CD4-positive, alpha-beta T cell (primary cell): ENCODE results near the gene ATP6V0D1. TPM values are rescaled to one million over a fixed set of nuclear protein-coding genes. Genes with fewer than 3 reads are reported as not detected.

ENCODE experiments used
- ATAC-seq: fragments of 200-7000 bp; cut with Tn5 transposase; one replicate; pipeline ENCODE4 v1.10.0; 2022; ENCODE audit warnings: mild to moderate bottlenecking; ENCODE audit not compliant: poor library complexity
- CTCF ChIA-PET: fragments of 350-600 bp; sonication (Branson Sonifier 250); formaldehyde crosslinking; loops from one replicate; lab custom pipeline; 2021; ENCODE audit warnings: antibody characterized with exemption, inconsistent platforms; lab: Charles Lee
- POLR2A ChIA-PET: fragments of 350-600 bp; sonication (Branson Sonifier 250); formaldehyde crosslinking; loops from one replicate; lab custom pipeline; 2021; ENCODE audit warnings: antibody characterized with exemption, inconsistent platforms; lab: Charles Lee
- DNase-seq, 14 experiments: peaks; one replicate each; pipeline ENCODE4 v3.0.0-alpha.2; 2013 to 2020; ENCODE audit warnings: mixed read lengths in 2 of 14
- H3K27ac ChIP-seq, 2 donors: one replicate each; pipeline versions ENCODE4 v1.5.1 to v1.7.0; 2013; ENCODE audit warnings: low read length in 2 of 2, low read depth in 1 of 2, mild to moderate bottlenecking in 1 of 2
- H3K27me3 ChIP-seq, 2 experiments: 1 replicate in 1 of 2; 2 replicates in 1 of 2; pipeline versions ENCODE4 v1.6.1 to v1.7.0; 2013; ENCODE audit warnings: low read length in 2 of 2, control low read depth in 1 of 2, mild to moderate bottlenecking in 1 of 2, moderate library complexity in 1 of 2; ENCODE audit not compliant: insufficient read depth in 2 of 2, control insufficient read depth in 1 of 2
- H3K36me3 ChIP-seq: one replicate; pipeline ENCODE4 v1.6.1; 2013; ENCODE audit warnings: low read length, control low read depth; ENCODE audit not compliant: insufficient read depth
- H3K4me1 ChIP-seq: one replicate; pipeline ENCODE4 v1.6.1; 2013; ENCODE audit warnings: low read length, control low read depth; ENCODE audit not compliant: insufficient read depth
- H3K4me3 ChIP-seq: one replicate; pipeline ENCODE4 v1.5.1; 2013; ENCODE audit warnings: mild to moderate bottlenecking, low read length, moderate library complexity
- H3K9me3 ChIP-seq, 2 experiments: 1 replicate in 1 of 2; 2 replicates in 1 of 2; pipeline versions ENCODE4 v1.6.1 to v1.7.0; 2013; ENCODE audit warnings: low read length in 2 of 2, mild to moderate bottlenecking in 2 of 2, control low read depth in 1 of 2, moderate library complexity in 1 of 2; ENCODE audit not compliant: control insufficient read depth in 1 of 2, insufficient read depth in 1 of 2
- H3K27ac Mint-ChIP-seq: one replicate; pipeline ENCODE4 v1.8.0; 2020; ENCODE audit warnings: mixed read lengths
- H3K27me3 Mint-ChIP-seq: one replicate; pipeline ENCODE4 v1.8.0; 2021; ENCODE audit warnings: mixed read lengths
- H3K36me3 Mint-ChIP-seq: one replicate; pipeline ENCODE4 v1.8.0; 2021; ENCODE audit warnings: low read depth, mixed read lengths
- H3K4me1 Mint-ChIP-seq: one replicate; pipeline ENCODE4 v1.8.0; 2021; ENCODE audit warnings: low read depth, mixed read lengths
- H3K4me3 Mint-ChIP-seq: one replicate; pipeline ENCODE4 v1.8.0; 2020; ENCODE audit warnings: mild to moderate bottlenecking, mixed read lengths
- H3K9me3 Mint-ChIP-seq: one replicate; pipeline ENCODE4 v1.8.0; 2020; ENCODE audit warnings: mixed read lengths
- CTCF ChIP-seq: fragments of 200-600 bp; IDR thresholded peaks from one replicate; pipeline ENCODE4 v1.8.0; 2022; ENCODE audit warnings: antibody characterized with exemption, mild to moderate bottlenecking
- intact Hi-C, 2 experiments: fragments of 100-400 bp; cut with DNase I in 1 of 2; cut with micrococcal nuclease in 1 of 2; formaldehyde crosslinking; loops; one replicate each; pipeline versions ENCODE4 v1.15.1 to v1.9.0; 2023 to 2025; cut with DNase I, micrococcal nuclease
- total RNA-seq, 174 experiments: library from RNA in 2 of 174; stranded (reverse) in 2 of 174; gene quantifications; one replicate each; pipeline ENCODE4 v1.2.3 and lab custom pipeline; 2021 to 2026

The ATP6V0D1 gene
- total RNA-seq, 2 experiments from 2014 or later, result 39.4 to 41.7 TPM

GRCh38 chr16:67413978-67414911 lies 66.7 kb downstream of the ATP6V0D1 start:
- Mint-ChIP-seq H3K9me3 (no peaks in the 10 kb centered on the region), H3K27ac (no peak overlapping the region), H3K27me3 (peaks cover 44% of the 10 kb centered on the region), H3K4me3 (no peak overlapping the region), H3K36me3 (no peaks in the 10 kb centered on the region), H3K4me1 (peaks cover 4% of the 10 kb centered on the region)
- Histone ChIP-seq H3K9me3 (no peaks in the 10 kb centered on the region), H3K27ac (no peak overlapping the region), H3K36me3 (no peaks in the 10 kb centered on the region), H3K4me3 (no peak overlapping the region), H3K4me1 (peaks cover 12% of the 10 kb centered on the region), H3K27me3 (peaks cover 22 to 27% of the 10 kb centered on the region in 2 experiments)
- DNase-seq (no peak), ATAC-seq (no peak)
- no peak for TF ChIP-seq CTCF
- intact Hi-C loops, result loop anchor here in 1 of 2 experiments (10.0 kb wide), 1 partner anchor 439 kb away; no protein-coding TSS in a partner anchor
- ChIA-PET CTCF (interaction anchor here (1.6 kb wide), 1 partner anchor 14 kb away, joined by 3 read pairs; no protein-coding TSS in a partner anchor), POLR2A (no interaction called here)

GRCh38 chr16:67412294-67412693 lies 68.7 kb downstream of the ATP6V0D1 start:
- TF ChIP-seq CTCF, result no peak
- Histone ChIP-seq H3K4me1 (peaks cover 12% of the 10 kb centered on the region), H3K27me3 (peaks cover 18 to 20% of the 10 kb centered on the region in 2 experiments), H3K36me3 (no peaks in the 10 kb centered on the region), H3K27ac (no peak overlapping the region), H3K4me3 (no peak overlapping the region), H3K9me3 (no peaks in the 10 kb centered on the region)
- no peak overlapping the region for H3K4me3 Mint-ChIP-seq
- peaks cover 32% of the 10 kb centered on the region for H3K27me3 Mint-ChIP-seq
- ATAC-seq (no peak), DNase-seq (no peak)
- intact Hi-C loops, result loop anchor here in 1 of 2 experiments (10.0 kb wide), 1 partner anchor 437 kb away; no protein-coding TSS in a partner anchor
- no peaks in the 10 kb centered on the region for H3K36me3 Mint-ChIP-seq
- POLR2A ChIA-PET, result no interaction called here
- no peaks in the 10 kb centered on the region for H3K9me3 Mint-ChIP-seq
- peaks cover 4% of the 10 kb centered on the region for H3K4me1 Mint-ChIP-seq
- H3K27ac Mint-ChIP-seq, result no peak overlapping the region
- CTCF ChIA-PET, result no interaction called here

- peaks cover 9% of the 10 kb centered on the region for H3K4me1 ChIP-seq
- H3K4me1 Mint-ChIP-seq, result no peaks in the 10 kb centered on the region
- no peak overlapping the region for H3K27ac Mint-ChIP-seq
- POLR2A ChIA-PET, result no interaction called here
- no peak for TF ChIP-seq CTCF
- no peak overlapping the region for H3K4me3 Mint-ChIP-seq
- H3K36me3 ChIP-seq, result no peaks in the 10 kb centered on the region
- no peak overlapping the region for H3K27ac ChIP-seq
- no peaks in the 10 kb centered on the region for H3K36me3 Mint-ChIP-seq
- CTCF ChIA-PET, result no interaction called here
- DNase-seq, result no peak
- H3K27me3 Mint-ChIP-seq, result peaks cover 23% of the 10 kb centered on the region
- ATAC-seq, result no peak
- H3K27me3 ChIP-seq, result peaks cover 10 to 13% of the 10 kb centered on the region in 2 experiments
- no peaks in the 10 kb centered on the region for H3K9me3 ChIP-seq
- intact Hi-C loops, result loop anchor here in 1 of 2 experiments (10.0 kb wide), 1 partner anchor 437 kb away; no protein-coding TSS in a partner anchor
- H3K4me3 ChIP-seq, result no peak overlapping the region
- H3K9me3 Mint-ChIP-seq, result no peaks in the 10 kb centered on the region
Measured at GRCh38 chr16:67411339-67411738, 69.6 kb downstream of the ATP6V0D1 start.
